CMK (cell line): ENCODE measurements around the gene SLC49A4.

Source experiments
- DNase-seq: peaks from one replicate; pipeline ENCODE4 v3.0.0-alpha.2; 2010; ENCODE audit warnings: low read depth

SLC49A4 gene

GRCh38 chr3:122786066-122786465 lies 8.8 kb upstream of the SLC49A4 start:
- DNase-seq: no peak

GRCh38 chr3:122787872-122788271 lies 7.0 kb upstream of the SLC49A4 start:
- DNase-seq: no peak

GRCh38 chr3:122789585-122790273 lies 5.1 kb upstream of the SLC49A4 start:
- DNase-seq: no peak

GRCh38 chr3:122793568-122794416 lies 1.1 kb upstream of the SLC49A4 start, which contains the start of gene HSPBAP1:
TSS of gene HSPBAP1 (minus strand) at chr3:122793831. CDS start at chr3:122793680, 151 bp downstream.
- peak; percentile 85 for DNase-seq

GRCh38 chr3:122794483-122794778 lies 438 bp upstream of the SLC49A4 start:
- no peak for DNase-seq

GRCh38 chr3:122795674-122796195 lies 866 bp downstream of the SLC49A4 start:
- no peak for DNase-seq

- no peak for DNase-seq
These were observed 2.4 kb downstream of the SLC49A4 start for GRCh38 chr3:122797291-122797690.

- DNase-seq: no peak
These were observed 4.5 kb downstream of the SLC49A4 start for GRCh38 chr3:122799322-122799721.

- no peak for DNase-seq
These were observed 5.2 kb downstream of the SLC49A4 start for GRCh38 chr3:122800031-122800430.

GRCh38 chr3:122800706-122801237 lies 5.9 kb downstream of the SLC49A4 start:
- no peak for DNase-seq

- no peak for DNase-seq
These were observed 7.5 kb downstream of the SLC49A4 start for GRCh38 chr3:122802323-122802722.

GRCh38 chr3:122803977-122804376 lies 9.1 kb downstream of the SLC49A4 start:
- DNase-seq: no peak

GRCh38 chr3:122810734-122811133 lies 15.9 kb downstream of the SLC49A4 start:
- no peak for DNase-seq

GRCh38 chr3:122816587-122816986 lies 21.7 kb downstream of the SLC49A4 start:
- no peak for DNase-seq

- no peak for DNase-seq
These were observed 29.9 kb downstream of the SLC49A4 start for GRCh38 chr3:122824465-122825381.

GRCh38 chr3:122825460-122825859 lies 30.6 kb downstream of the SLC49A4 start:
- DNase-seq: no peak

- DNase-seq: no peak
These were observed 31.4 kb downstream of the SLC49A4 start for GRCh38 chr3:122826278-122826677.

GRCh38 chr3:122828281-122828680 lies 33.4 kb downstream of the SLC49A4 start:
- no peak for DNase-seq

GRCh38 chr3:122835590-122835989 lies 40.7 kb downstream of the SLC49A4 start:
- DNase-seq: no peak

GRCh38 chr3:122843604-122844003 lies 48.7 kb downstream of the SLC49A4 start:
- DNase-seq: no peak

- DNase-seq: no peak
These were observed 62.1 kb downstream of the SLC49A4 start for GRCh38 chr3:122857019-122857418.

GRCh38 chr3:122858373-122858772 lies 63.5 kb downstream of the SLC49A4 start:
- DNase-seq: no peak
